Dermis microvascular lymphatic vessel endothelial cell (primary cell): ENCODE measurements around the gene GLTPD2. TPM values are rescaled to one million over a fixed set of nuclear protein-coding genes. Genes with fewer than 3 reads are reported as not detected.

Experiments used
- DNase-seq, 2 donors: peaks; one replicate each; pipeline versions ENCODE4 v3.0.0 to v3.0.0-alpha.2; 2010; ENCODE audit warnings: low read depth in 2 of 2
- total RNA-seq: library from RNA; depleted of rRNA; stranded (reverse); fragments of >200 nt; gene quantifications from 2 replicates; pipeline ENCODE4 v1.2.1, GENCODE V29; 2014

The GLTPD2 gene
- total RNA-seq, 1 donor from 2014 or later: not detected

DNA sequence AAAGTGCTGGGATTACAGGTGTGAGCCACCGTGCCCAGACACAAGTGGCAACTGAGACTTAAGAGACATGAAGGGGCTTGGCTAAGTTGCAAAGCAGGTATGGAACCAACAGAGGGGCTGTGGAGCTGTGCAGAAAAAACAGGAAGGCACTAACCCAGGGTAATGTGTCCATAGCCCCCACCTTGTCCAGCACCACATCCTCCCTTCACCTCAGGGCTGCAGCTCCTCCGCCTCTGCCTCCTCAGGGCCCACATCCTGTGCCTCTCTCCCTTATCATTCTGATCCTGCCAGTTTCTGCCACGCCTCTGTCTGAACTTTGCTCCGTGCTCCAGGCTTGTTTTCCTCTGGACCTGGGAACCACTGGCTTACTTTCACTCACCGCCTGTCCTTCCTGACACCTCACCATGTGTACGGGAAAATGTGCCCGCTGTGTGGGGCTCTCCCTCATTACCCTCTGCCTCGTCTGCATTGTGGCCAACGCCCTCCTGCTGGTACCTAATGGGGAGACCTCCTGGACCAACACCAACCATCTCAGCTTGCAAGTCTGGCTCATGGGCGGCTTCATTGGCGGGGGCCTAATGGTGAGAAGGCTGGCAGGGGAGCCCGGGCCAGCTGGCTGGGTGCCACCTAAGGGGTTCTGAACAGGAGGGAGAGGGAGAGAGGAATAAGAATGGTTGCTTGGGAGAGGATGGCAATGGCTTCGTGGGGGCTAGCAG is 17.1 kb upstream of the GLTPD2 start, which contains the start of gene TM4SF5:
TM4SF5 (plus strand) TSS at position 368 of the 716 bp plus-strand sequence; CDS start at position 405, 37 bp downstream.
- no peak for DNase-seq

DNA sequence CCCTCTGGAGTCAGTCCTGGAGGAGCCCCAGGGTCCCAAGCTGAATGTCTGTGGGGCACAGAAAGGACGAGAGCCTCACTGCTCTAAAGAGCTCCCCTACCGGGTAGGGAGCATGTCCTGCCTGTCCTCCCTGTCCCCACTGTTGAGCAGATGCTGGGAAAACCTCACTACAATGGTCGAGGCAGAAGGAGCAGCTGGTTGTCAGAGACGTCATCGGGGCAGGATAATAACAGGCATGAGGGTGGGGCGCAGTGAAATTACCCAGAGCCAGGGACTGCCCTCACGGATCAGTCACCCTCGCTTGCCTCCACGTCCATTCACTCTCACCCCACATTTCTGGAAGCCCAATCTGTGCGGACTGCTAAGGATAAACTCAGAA is 16.5 kb upstream of the GLTPD2 start:
- DNase-seq: no peak

DNA sequence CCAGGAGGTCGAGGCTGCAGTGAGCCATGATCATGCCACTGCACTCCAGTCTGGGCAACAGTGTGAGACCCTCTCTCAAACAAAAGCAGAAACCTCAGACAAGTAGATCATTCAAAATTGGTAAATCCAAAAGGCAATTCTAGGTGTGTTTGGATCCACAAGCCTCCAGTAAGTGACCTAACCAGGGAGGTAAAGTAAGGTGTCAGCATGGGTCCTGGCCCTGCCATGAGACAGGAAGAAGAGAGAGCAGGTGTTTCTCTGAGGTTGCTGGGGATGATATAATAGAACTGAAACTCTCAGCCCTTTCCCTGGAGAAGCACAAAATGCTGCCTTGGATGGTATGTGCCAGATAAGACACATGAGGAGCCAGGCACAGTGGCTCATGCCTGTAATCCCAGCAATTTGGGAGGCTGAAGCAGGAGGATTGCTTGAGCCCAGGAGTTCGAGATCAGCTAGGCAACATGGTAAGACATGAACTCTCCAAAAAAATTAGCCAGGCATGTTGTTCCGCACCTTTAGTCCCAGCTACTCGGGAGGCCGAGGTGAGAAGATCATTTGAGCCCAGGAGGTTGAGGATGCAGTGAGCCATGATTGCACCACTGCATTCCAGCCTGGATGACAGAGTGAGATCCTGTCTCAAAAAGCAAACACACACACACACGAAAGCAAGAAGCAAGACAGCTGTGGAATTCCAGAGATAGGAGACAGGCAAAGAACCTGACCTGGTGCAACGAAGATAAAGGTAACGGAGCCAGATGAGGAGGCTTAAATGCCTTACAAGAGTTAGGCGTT is 10.6 kb upstream of the GLTPD2 start:
- no peak for DNase-seq

DNA sequence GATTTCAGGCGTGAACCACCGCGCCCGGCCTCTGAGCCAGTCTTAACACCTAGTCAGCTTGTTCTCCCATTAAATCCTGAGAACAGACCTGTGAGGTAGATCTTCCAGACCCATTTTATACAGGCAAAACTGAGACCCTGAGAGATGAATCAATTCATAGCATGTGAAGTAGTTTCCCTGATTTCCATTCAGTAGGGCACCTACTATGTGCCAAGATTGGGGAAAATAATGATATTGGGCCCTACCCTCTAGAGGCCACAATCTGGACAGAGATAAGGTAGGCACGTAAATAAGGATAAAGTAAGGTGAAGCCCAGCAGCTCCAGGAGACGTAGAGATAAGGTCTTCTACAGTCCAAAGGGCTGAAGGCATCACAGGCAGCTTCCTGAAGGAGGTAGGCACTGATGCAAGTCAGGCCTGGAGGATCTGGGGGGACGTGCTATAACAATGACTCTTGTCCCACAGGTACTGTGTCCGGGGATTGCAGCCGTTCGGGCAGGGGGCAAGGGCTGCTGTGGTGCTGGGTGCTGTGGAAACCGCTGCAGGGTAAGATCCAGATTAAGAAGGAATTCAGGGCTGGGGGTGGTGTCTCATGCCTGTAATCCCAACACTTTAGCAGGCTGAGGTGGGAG is 8.3 kb upstream of the GLTPD2 start:
- DNase-seq: no peak

DNA sequence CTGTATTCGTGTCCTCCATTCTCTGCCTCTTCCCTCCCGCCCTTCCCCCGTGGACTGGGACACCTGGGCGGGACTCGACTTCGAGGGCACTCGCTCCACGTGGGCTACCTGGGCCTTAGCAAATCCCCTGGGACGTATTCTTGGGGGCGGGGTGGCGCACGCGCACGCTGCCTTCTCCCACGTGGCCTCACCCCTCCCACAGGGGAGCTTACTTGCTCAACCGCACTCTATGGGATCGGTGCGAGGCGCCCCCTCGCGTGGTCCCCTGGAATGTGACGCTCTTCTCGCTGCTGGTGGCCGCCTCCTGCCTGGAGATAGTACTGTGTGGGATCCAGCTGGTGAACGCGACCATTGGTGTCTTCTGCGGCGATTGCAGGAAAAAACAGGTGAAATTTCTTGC is 6.1 kb upstream of the GLTPD2 start:
- peak in 1 of 2 donors; percentile 12 for DNase-seq

DNA sequence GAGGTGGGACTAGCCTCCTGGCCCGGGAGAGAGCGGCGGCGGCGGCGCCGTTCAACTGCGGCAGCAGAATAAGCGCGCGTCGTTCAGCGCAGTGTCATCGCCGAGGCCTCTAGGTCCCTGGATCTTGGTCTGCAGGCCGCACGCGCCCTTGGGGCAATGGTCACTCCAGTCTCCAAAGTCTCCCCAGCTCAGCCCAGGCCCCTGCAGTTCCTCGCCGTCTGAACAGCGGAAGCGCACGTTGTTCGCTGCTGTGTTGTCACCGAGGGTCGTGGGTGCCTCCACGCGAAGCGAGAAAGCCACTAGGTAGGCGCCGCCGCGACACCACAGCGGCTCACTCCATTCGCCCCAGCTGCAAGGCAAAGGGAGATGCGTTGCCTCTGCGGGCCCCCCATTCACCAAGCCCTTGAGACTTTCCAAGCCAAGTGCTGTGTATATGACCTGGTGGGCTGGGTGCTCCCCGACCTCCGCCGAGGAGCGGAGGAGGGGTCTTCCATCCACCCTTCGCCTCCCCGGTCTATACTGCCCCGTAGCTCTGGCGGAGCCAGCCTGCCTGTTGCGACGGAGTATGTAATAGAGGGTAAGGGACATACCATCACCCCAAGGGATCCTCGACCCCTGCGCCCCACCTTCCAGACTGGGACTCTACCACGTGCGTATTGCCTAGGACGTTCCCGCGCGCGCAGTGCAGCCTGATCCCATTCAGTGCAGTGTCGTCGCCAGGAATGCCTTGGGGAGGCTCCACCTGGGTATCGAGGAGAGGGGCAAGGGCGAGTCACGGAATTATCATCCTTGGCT is 3.3 kb upstream of the GLTPD2 start:
- peak in 1 of 2 donors; percentile 14 for DNase-seq

DNA sequence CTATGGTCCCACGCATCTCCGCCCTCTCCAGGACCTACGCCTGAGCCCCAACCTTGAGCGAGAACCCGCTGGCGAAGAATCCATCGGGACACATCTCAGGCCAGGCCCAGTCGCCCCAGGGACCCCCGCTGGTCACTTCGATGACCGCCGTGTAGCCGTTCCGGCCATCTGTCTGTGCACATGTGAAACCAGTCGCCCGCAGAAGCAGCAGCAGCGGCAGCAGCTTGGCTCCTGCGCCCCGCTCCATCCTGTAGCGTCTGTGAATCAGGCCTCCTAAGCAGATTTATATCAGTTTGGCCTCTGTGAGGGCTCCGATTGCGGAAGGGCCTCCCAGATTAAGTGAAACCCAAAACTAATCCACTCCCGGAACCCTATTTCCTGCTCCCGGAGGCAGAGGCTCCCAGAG is 2.7 kb upstream of the GLTPD2 start, which contains the start of gene VMO1:
VMO1 (minus strand) TSS at position 259 of the 406 bp plus-strand sequence; CDS start at position 247, 12 bp downstream.
- DNase-seq: peak in 1 of 2 donors; percentile 24

DNA sequence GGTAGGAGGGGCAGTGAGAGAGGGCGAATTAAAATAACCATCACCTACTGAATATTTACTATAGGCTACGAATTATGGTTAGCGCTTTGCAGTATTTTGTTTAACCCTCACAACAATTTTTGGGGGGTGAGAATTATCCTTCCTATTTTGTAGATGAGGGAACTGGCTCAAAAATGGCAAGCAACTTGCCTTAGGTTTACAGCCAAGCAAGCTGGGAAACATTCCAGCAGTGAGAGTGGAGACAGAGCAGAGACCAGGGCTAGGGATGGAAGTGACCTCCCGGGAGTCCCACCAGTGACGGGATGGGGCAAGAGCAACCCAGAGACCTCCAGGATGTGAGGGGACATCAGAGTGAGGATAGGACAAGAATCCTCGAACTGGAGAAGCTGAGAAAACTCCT is 2.2 kb upstream of the GLTPD2 start:
- DNase-seq: no peak

DNA sequence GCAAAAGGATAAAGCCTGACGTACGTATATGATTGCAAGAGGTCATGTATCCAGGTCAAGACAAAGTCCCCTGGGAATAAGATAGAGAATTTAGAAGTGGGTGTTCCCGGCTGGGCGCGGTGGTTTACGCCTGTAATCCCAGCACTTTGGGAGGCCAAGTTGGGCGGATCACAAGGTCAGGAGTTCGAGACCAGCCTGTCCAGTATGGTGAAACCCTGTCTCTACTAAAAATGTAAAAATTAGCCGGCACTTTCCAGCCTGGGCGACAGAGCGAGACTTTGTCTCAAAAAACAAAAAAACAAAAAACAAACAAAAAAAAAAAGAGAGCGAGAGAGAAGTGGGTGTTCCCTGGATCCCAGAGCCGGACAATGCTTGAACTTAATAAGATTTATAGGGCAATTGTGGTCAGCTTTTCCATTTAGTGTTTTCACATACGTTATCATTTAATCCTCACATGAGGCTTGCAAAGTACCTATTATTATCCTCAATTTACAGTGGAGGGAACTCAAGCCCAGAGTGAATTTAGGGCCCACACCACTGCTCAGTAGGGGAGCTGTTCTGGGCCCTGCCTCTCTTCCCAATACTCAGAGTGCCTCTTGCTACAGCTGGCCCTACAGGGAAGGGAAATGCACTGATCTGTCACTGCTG is 481 bp upstream of the GLTPD2 start:
- DNase-seq: no peak

DNA sequence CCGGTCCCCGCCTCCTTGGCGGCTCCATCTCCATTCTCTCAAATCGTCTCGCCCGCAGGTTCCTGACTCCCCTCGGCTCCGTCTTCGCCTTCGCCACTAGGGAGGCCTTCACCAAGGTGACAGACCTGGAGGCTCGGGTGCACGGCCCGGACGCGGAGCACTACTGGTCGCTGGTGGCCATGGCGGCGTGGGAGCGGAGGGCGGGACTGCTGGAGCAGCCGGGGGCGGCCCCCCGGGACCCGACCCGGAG is 862 bp downstream of the GLTPD2 start:
- DNase-seq: no peak

DNA sequence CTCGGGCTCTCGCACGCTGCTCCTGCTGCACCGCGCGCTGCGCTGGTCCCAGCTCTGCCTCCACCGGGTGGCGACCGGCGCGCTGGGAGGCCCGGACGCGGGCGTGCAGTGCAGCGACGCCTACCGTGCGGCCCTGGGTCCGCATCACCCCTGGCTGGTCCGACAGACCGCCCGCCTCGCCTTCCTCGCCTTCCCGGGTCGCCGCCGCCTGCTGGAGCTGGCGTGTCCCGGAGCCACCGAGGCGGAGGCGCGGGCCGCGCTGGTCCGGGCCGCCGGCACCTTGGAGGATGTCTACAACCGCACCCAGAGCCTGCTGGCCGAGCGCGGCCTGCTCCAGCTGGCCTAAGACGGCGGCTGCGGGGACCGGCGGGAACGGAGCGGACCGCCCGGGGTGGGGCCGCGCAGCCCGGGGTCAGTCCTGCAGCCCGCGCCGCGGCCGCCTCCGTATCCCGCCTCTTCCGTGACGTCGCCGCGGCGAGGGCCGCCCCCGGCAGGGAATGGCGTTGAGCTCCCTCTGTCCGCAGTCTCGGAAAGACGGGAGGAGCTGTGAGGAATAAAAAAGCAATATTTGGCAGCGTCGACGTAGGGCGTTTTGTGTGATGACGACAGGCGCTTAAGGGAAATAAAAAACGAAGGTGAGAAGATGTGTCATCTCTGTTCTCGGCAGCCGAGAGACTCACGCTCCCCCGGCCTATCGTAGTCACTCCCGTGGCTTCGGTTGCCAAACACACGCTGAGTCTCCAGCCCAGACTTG is 1.4 kb downstream of the GLTPD2 start:
- peak; percentile 55 to 90 for DNase-seq

DNA sequence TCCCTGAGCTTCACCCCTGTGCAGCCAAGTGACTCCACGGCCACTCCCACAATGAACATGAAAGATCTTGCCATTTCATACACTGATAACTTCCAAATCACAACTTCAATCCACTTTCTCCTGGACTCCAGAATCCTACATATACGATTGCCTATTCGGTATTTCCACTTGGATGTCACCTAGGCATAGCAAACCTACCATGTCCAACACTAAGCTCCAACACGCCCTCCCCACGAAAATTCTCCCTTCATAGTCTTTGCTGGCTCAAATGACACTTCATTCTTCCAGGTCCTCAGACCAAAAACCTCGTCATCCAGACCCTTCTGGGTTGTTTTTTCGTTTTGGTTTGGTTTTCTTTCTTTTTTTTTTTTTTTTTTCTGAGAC is 1.9 kb downstream of the GLTPD2 start:
- DNase-seq: no peak

DNA sequence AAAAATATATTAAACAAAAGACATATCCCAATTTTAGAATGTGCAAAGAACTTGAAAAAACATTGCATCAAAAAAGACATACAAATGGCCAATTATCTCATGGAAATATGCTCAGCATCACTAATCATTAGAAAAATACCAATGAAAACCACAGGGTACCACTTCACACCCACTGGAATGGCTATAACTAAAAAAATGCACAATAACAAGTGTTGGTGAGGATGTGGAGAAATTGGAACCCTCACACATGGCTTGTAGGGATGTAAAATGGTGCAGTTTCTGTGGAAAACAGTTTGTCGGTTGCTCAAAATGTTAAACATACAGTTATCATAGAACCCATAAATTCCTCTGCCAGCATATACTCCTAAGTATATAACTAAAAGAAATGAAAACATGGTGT is 6.4 kb downstream of the GLTPD2 start:
- DNase-seq: no peak

DNA sequence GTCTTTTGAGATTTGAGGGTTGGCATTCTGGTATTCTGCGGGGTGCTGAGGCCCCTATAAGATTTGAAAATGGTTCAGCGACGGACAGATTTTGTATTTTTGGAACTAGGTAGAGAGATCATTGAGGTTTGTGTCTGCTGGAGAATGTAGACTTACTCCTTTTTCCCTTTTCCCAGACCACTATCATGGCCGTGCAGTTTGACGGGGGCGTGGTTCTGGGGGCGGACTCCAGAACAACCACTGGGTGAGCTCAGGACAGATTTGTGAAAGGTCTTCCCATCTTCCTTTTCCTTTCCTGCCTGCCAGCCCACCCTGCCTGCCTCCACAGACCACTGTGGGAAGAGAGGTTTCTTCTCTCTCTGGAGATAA is 7.8 kb downstream of the GLTPD2 start:
- DNase-seq: peak in 1 of 2 donors; percentile 61

DNA sequence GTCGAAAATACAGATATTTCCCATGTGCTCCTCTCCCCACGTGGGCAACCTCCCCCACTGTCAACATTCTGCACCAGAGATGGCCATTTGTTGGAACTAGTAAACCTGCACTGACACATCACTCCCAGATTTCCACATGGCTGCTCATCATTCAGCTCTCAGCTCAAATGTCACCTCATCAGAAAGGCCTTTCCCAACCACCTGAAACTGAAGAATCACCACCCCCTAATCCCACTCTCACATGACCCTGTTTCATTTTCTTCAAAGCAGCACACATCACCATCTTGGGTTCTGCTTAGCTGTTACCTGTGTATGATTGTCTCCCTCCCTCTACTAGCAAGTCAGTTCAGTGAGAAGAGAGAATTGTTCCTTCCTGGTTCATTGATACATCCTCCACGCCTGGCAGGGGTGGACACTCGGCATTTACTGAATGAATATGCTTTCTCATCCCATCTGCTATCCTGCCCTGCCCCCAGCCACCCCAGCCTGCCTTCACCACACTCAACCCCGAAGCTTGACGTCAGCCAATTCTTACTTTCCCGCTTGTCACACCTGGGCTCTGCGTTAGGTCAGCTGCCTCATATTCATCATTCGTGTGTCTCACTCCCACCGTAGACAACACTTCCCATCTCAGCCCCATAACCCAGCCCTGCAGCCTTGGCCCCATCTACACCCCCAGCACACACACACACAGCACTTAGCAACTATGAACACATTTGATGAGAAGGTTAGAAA is 11.9 kb downstream of the GLTPD2 start:
- DNase-seq: no peak

DNA sequence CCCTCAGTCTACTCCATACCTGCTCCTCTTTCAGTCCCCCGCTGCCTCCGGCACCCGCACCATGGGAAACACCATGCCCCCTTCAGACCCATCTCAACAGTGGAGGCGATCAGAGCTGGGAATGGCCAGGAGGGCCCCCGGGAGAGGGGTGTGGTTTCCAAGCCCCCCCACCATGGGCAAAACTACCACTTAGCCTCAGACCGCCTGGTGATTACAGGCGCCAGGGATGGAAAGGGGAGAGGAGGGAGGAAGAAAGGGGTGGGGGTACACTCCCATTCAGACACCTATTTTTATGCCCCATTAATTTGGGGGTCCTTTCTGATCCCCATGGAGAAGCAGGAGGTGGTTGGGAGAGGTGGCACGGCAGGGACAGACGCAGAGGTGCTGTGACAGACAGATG is 13.5 kb downstream of the GLTPD2 start, which contains the start of gene C17orf114:
C17orf114 (minus strand) TSS at position 101 of the 400 bp plus-strand sequence.
- DNase-seq: no peak

DNA sequence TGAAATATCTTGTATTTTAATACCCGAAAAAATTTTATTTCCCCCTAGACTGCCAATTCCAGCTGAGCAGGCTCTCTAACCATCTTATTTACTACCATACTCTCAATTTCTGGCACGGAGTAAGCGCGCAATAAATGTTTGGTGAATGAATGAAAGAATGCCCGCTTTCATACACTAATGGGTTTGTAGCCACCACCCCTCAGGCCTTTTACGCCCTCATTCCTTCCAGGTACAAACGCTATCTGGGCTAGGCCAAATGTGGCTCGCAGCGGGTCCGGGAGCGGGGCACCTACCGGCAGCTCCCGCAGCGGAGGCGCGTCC is 17.7 kb downstream of the GLTPD2 start:
- peak in 1 of 2 donors; percentile 16 for DNase-seq

DNA sequence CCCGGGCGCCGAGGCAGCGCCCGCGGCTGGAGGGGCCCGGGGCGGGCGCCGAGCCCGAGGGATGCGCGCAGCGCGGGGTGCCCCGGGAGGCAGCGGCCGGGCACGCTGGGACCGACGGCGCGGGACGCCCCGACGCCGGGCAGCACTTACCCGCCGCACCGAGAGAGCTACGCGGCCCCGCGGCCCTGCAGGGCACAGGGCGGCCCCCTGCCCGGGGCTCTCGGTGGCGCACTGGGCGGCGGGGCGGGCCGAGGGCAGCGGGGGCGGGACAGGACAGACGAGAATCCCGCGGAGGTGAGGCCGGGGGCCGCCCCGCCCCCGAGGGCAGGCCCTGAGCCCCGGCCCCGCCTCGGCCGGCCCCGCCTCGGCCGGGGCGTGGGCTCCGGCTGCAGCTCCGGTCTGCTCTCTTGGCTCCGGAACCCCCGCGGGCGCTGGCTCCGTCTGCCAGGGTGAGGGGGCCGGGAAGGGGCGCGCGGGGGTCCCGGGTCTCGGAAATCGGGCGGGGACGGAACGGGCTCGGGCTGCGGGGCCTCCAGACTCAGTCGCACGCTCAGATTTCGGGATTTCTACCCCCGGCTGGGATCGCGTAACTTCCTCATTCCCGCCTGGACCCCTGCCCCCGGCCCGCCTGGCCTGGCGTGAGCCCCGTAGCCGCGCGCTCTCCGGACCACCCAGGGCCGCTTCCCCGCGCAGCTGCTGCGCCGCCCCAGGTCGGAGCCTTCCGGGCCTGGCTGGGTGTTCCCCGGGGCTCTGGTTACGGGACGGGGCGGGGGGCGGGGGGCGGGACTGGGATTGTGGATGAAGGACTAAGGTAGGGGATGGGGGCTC is 18.2 kb downstream of the GLTPD2 start, which contains the start of gene PLD2:
PLD2 (plus strand) TSS at position 376 of the 828 bp plus-strand sequence. CDS start 621 bp downstream, outside the sequence.
- peak; percentile 31 to 84 for DNase-seq
